GM18868 (cell line): Measurements from ENCODE around the gene ZMAT5.

Source experiments
- ATAC-seq: cut with Tn5 transposase; IDR thresholded peaks from one replicate; pipeline ENCODE4 v1.9.1; 2021; ENCODE audit warnings: mild to moderate bottlenecking, moderate library complexity; ENCODE audit not compliant: unreplicated experiment

ZMAT5 gene

DNA sequence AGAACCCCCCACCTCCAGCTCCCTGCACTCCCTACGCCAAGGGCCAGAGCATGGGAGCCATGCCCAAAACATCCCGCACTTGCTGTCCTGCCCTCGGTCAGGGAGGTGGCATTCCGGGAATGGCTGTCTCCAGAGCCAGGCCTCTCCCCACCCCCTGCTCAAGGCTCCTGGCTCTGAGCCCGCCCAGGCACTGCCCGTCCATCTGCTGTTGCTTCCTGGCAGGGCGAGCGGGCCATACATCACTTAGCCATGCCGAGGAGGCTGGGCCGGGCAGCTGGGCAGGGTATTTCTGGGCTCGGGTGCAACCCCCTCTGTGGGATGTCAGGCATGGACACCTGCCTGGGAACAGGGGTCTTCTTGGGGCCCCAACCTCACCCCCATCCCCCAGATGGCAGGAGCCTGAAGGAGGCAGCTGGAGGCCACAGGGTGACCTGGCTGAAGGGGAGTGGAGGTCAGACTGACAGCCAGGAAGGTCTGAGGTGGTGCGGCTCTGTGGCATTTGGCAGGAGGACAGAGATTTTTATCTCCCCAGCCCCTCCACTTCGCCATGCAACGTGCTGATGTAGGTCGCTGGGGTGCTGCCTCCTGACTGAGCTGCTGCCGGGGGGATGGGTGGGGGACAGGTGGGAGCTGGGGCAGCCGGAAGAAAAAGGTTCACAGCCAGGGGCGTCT lies 55.7 kb downstream of the ZMAT5 start:
- no peak for ATAC-seq

DNA sequence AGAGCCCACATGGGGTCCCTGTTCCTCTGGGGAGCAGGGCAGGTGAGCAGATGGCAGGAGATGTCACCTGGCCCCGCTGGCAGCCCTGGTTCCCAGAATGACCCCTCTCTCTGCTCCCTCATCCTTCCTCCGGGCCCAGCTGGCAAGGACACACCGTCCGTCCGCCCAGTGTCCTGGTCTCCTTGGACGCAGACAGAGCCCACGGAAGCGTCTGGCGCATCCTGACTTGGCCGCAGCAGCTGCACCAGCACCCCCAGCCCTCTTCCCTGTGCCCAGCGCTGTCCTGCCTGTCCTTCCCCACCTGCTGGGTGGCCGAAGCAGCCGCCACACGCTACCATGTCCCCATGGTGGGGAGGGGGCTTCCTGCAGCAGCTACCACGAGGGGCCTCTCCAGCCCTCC lies 56.6 kb downstream of the ZMAT5 start:
- ATAC-seq, result no peak

- ATAC-seq, result no peak
Observed at GRCh38 chr22:29707471-29707870, 59.3 kb downstream of the ZMAT5 start.

DNA sequence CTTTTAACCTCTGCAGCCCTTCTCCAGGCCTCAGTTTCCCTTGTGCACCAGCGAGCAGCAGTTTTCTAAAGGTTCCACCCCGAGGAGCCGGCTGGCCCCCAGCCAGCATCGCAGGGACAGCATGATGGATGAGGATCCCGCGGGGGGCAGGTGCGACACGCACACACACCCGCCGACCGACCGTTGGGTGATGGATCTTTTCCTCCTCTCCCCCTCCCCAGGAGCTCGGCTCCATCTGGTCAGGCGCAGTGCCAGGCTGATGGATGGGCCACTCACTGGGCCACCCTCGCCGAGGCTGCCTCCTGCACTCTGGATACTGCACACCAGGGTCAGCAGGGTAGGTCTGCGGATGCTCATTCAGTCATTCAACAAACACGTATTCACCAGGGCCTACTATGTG lies 59.8 kb downstream of the ZMAT5 start:
- no peak for ATAC-seq

GRCh38 chr22:29706486-29706885 lies 60.3 kb downstream of the ZMAT5 start:
- no peak for ATAC-seq

DNA sequence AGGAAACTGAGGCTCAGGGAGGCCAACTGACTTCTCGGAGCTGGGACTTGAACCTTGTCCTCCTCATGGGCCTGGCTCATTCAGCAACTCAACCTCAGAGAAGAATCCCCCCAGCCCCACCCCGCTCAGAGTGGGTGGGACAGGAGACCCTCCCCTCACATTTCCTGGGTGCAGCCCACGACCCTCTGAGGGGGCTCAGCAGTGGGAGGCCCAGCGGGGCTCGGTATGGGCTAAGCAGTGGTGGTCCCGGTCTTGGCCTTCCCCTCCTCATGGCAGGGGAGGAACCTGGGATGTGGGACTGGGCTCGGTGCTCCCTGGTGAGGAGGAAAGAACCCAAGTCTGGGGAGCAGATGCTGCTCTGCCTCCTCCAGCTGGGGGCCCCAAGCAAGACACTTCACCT lies 61.2 kb downstream of the ZMAT5 start:
- no peak for ATAC-seq

DNA sequence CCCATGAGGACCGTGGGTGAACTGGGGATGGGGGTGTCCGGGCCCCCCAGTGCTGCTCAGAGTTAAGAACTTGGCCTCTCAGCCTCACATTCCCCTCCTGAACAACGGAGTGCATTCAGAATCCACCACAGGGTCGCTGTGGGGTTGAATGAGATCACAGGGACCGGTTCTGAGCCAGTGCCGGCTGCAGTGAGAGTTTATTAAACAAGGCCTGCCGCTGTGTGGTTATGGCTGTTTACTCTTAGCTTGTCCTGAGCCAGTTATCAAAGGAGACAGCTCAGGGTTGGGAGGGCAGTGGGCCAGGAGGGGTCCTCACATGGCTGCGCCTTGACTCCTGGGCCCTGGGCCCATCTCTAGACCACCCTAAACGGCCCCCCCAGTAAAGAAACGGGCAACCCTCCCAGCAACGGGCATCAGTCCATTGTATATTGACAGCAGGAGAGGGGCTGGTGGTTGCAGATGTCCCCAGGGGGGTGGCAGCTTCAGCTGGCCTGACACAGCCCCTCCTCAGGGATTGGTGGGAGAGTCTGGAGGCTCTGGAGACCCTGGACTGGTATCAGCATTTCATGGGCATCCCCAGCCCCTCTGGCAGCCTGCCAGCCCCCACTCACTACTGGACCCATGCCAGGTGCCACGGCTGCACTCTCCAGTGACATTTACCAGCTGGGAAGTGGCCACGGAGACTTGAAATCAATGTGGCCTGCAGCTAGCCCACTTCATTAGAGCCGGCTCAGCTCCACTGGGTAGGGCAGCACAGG lies 62.1 kb downstream of the ZMAT5 start:
- ATAC-seq, result no peak

DNA sequence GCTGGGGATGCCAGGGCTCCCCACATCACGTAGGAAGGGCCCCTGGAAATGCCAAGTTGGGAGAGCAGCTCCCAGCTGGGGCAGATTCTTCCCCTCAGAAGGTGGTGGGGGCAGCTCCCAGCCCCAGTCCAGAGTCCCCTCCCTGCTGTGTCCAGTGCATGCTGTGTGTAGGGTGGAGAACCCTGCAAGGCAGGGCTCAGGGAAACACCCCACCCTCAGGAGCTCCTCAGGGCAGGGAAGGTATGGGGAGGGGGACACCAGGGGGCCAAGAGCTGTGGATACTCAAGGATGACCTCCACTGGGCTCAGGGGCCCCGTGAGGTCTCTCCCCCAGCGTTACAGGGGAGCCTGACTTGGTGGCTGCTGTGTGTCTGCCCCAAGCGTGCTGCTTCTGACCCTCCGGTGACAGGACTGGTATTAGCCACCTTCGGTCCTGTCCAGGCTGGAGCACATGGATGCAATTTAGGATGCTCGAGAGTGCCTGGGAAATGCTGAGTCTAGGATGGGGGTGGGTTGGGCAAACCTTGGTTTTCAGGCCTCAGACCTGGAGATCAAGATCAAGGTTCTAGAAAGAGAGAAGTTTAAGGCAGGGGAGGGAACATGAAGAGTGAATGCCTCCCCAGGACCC lies 63.1 kb downstream of the ZMAT5 start:
- no peak for ATAC-seq

- ATAC-seq, result no peak
Observed at GRCh38 chr22:29702931-29703501, 63.8 kb downstream of the ZMAT5 start.

GRCh38 chr22:29702000-29702930 lies 64.5 kb downstream of the ZMAT5 start:
- ATAC-seq, result no peak

DNA sequence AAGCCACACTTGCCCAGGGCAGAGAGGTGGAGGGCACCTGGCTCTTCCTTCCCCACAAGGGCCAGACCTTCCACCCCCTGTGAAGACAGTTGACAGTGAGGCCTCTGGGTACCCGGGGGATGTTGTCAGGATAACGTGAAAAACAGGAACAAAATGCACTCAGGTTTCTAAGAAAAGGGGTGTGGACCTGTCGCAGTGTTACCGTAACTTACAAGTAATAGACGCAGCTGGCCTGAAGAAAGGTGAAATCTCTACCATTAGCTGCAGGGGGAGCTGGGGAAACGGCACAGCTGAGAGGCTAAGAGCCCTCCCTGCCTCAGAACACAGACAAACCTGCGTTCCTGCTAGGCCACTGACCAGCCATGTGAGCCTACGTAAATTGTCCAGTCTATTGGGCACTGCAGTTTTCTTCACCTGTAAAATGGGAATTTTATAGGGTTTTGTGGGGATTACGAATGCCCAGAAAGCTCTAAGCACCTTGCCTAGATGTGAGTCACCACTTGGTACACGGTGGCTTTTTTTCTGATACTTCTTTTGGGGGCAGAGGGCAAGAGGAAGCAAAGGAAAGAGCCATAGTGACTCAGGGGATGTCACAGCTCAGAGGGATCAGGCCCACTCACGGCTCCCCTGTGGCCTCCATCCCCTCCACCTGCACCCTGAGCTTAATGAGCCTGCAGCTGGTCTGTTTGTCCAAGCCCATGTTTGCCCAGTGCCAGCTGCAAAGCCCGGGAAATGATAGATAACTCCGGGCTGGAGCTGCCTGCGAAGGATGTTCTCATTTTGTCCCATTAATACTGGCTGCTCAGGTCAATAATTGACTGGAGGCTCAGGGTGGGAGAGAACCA lies 65.4 kb downstream of the ZMAT5 start:
- ATAC-seq, result no peak

- no peak for ATAC-seq
Observed at GRCh38 chr22:29700900-29701154, 66.0 kb downstream of the ZMAT5 start.

GRCh38 chr22:29700206-29700899 lies 66.5 kb downstream of the ZMAT5 start:
- ATAC-seq, result no peak

DNA sequence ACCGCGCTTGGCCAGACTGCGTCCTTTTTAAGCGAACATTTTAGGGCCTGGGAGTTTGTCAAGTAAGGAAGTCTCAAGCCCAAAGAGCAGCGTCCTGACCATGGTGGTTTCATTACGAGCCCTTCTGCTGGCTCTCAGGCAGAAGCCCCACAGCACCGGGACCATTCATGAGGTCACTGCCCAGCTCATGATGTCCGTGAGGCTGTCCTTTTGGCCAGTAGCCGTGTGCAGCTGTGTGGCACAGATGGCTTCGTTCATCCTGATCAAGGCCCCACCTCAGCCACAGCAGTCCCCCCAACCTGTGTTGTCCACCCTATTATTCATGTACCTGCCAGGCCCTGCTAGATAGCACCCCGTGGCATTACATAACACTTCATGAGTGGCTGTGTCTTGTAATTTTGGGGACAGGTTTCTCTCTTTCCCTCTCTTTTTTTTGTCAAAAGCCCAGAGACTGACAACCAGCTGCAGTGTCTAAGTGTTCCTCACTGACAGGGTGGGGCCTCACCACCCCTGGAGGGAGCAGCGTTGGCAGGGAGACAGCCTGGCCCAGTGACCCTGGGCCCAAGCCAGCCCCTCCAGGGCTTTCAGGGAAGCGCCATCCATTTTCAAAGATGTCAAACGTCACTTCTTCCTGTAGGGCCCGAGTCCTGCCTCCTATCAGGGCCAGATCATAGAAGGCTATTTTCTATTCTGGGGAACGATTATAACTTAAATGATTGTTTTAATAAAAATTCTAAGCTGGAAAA lies 68.8 kb downstream of the ZMAT5 start:
- ATAC-seq, result no peak

GRCh38 chr22:29695129-29695926 lies 71.5 kb downstream of the ZMAT5 start:
- no peak for ATAC-seq

GRCh38 chr22:29693671-29694070 lies 73.1 kb downstream of the ZMAT5 start:
- ATAC-seq, result no peak

- ATAC-seq, result no peak
Observed at GRCh38 chr22:29693161-29693560, 73.6 kb downstream of the ZMAT5 start.

- ATAC-seq, result no peak
Observed at GRCh38 chr22:29692327-29692640, 74.5 kb downstream of the ZMAT5 start.
